ENCODE results near the gene C17orf50.

Gene C17orf50

DNA sequence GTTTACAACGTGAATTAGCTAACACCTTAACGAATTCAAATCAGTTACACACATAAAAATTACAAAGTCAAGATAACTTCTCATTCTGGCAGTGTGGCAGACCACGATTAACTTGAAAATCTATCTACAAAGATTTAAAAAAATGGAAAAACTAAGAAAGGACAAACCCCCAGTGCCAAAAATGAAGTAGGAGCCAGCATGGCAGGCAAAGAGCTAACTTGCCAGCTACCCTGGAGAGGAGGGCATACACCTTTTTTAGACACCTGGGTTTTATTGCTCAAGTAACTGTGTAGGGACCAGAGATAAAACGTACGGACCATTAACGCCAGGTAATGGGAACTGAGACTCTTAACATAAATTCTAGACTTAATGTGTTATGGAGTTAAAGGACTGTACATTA is 51.1 kb downstream of the C17orf50 start:
- H3K4me3 ChIP-seq (ENCODE audit: low read length): no peak overlapping the region
- no peak for DNase-seq (ENCODE audit: low read depth)
- TF ChIP-seq, protein P1, sequence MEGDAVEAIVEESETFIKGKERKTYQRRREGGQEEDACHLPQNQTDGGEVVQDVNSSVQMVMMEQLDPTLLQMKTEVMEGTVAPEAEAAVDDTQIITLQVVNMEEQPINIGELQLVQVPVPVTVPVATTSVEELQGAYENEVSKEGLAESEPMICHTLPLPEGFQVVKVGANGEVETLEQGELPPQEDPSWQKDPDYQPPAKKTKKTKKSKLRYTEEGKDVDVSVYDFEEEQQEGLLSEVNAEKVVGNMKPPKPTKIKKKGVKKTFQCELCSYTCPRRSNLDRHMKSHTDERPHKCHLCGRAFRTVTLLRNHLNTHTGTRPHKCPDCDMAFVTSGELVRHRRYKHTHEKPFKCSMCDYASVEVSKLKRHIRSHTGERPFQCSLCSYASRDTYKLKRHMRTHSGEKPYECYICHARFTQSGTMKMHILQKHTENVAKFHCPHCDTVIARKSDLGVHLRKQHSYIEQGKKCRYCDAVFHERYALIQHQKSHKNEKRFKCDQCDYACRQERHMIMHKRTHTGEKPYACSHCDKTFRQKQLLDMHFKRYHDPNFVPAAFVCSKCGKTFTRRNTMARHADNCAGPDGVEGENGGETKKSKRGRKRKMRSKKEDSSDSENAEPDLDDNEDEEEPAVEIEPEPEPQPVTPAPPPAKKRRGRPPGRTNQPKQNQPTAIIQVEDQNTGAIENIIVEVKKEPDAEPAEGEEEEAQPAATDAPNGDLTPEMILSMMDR (conservative IDR thresholded peaks at IDR 0.05; ENCODE audit: low read depth, low read length): no peak

DNA sequence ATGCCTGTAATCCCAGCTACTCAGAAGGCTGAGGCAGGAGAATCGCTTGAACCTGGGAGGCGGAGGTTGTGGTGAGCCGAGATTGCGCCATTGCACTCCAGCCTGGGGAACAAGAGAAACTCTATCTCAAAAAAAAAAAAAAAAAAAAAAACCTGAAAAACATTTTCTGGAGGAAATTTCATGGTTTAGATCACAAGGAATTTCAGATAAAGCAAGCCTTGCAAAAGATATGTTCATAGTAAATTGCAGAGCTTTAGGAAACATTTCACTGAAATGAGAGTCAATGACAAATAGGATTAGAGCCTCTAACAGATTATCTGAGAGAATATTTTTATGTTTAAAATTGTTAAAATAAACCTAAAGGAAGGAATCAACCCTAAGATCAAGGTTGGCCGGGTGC is 51.8 kb downstream of the C17orf50 start:
- H3K4me3 ChIP-seq (ENCODE audit: low read length): no peak overlapping the region
- no peak for DNase-seq (ENCODE audit: low read depth)
- TF ChIP-seq, protein P1 (conservative IDR thresholded peaks at IDR 0.05; ENCODE audit: low read depth, low read length): no peak
